ENCODE results near the gene MAZ. TPM values are rescaled to one million over a fixed set of nuclear protein-coding genes. Genes with fewer than 3 reads are reported as not detected.

The MAZ gene
- polyA plus RNA-seq, 1 of the 3 experiments (the other 2 are of a cell fraction), result 163 TPM

DNA sequence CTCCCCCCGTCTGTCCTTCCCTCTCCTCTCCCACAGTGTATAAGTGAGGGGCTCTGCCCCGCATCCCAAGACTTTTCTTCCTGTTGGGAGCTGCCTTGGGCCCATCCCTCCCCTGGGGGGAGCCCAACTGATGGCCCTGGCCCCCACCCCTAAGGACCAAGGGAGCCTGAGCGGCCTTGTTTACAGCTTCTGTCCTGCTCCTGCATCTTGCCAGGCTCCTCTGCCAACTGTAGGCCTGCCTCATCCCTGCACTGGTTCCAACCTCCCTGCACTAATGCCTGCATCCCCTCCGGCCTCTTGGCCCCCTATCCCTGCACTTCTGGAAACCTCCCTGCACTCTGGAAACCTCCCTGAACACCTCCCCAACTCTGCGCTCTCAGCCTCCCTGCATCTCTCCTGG lies 8.3 kb downstream of the MAZ start (continued):
- TF ChIP-seq, protein P1, sequence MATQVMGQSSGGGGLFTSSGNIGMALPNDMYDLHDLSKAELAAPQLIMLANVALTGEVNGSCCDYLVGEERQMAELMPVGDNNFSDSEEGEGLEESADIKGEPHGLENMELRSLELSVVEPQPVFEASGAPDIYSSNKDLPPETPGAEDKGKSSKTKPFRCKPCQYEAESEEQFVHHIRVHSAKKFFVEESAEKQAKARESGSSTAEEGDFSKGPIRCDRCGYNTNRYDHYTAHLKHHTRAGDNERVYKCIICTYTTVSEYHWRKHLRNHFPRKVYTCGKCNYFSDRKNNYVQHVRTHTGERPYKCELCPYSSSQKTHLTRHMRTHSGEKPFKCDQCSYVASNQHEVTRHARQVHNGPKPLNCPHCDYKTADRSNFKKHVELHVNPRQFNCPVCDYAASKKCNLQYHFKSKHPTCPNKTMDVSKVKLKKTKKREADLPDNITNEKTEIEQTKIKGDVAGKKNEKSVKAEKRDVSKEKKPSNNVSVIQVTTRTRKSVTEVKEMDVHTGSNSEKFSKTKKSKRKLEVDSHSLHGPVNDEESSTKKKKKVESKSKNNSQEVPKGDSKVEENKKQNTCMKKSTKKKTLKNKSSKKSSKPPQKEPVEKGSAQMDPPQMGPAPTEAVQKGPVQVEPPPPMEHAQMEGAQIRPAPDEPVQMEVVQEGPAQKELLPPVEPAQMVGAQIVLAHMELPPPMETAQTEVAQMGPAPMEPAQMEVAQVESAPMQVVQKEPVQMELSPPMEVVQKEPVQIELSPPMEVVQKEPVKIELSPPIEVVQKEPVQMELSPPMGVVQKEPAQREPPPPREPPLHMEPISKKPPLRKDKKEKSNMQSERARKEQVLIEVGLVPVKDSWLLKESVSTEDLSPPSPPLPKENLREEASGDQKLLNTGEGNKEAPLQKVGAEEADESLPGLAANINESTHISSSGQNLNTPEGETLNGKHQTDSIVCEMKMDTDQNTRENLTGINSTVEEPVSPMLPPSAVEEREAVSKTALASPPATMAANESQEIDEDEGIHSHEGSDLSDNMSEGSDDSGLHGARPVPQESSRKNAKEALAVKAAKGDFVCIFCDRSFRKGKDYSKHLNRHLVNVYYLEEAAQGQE (IDR thresholded peaks at IDR 0.05; ENCODE audit: low read depth, low read length), result no peak

DNA sequence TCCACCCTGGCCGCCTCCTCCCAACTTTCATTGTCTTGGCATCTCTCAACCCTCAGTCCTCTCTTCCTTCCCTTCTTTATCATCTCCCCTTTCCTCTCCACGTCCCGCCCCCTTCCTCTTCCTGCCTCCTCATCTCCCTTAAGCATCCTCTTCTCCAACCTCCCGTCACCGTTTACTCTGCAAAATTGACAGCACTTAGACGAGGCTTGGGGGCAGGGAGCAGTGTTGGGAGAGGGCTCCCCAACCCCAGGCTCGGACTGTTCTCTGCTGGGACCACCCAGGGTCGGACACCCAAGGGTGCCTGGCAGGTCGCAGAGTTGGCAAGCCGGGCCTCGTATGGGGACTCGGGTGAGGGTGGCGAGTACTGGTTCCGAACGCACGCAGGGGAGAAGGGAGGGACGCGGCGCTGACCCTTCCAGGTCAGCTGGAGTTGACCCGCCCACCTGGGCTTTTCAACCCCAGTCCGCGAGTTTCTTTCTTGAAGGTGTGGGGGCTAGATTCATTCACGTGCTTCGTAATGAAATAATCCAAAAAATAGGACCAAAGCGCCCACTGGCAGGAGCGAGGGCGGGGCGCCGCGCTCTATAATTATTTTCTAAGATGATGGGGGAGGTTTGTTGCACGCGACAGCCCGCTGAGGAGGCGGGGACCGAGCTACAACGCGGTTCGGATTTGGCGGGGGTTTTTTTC lies 8.8 kb downstream of the MAZ start:
- Histone ChIP-seq H3K27ac (ENCODE audit: low read depth in 2 of 2, low read length in 1 of 2) (peak overlapping the region; percentile 64 to 94), H4K20me1 (ENCODE audit: insufficient read depth) (no peaks in the 10 kb centered on the region; the same call in 1 of the 2 replicates), H3K4me1 (ENCODE audit: control insufficient read depth in 1 of 2, insufficient read depth in 2 of 2, low read depth in 1 of 2, low read length in 1 of 2) (peaks cover 34 to 59% of the 10 kb centered on the region in 2 experiments), H3F3A (replicated peaks; ENCODE audit: insufficient read depth) (peaks cover 41% of the 10 kb centered on the region), H3K9me3 (no peaks in the 10 kb centered on the region), H3K9me2 (no peaks in the 10 kb centered on the region), H3K27me3 (ENCODE audit: insufficient read depth) (no peaks in the 10 kb centered on the region), H2AFZ (ENCODE audit: low read depth) (peak overlapping the region; percentile 65), H3K79me2 (ENCODE audit: insufficient read depth) (peaks cover 73% of the 10 kb centered on the region), H3K36me3 (replicated peaks in 1 of 2; ENCODE audit: control insufficient read depth in 1 of 2, insufficient read depth in 2 of 2, low read length in 1 of 2) (peaks cover 10 to 11% of the 10 kb centered on the region in 2 experiments), H3K4me2 (peak overlapping the region; percentile 97), H3K9ac (peak overlapping the region; percentile 72), H3K4me3 (ENCODE audit: low read depth in 2 of 2, low read length in 1 of 2) (peak overlapping the region; percentile 72 to 77)
- no peak for DNase-seq
- 26% methylated on average over 39 of the region's 39 CpGs for WGBS (ENCODE audit: low lambda C conversion rate)
- ChIA-PET CTCF (interaction anchor here (0.5 to 14.0 kb wide), 22 partner anchors 7 to 603 kb away, joined by 3 to 129 read pairs (median 4); partner anchors contain the start of genes ASPHD1, KCTD13, SEZ6L2 and TAOK2), POLR2A (interaction anchor here (0.8 to 1.7 kb wide), 6 partner anchors 7 to 86 kb away, joined by 3 to 7 read pairs (median 4); partner anchors contain the start of genes CDIPT, KIF22 and MAZ)
- no peak for TF ChIP-seq GATA2 (CRISPR knock-in tag; IDR thresholded peaks at IDR 0.05)
- TF ChIP-seq GABPA (IDR thresholded peaks at IDR 0.05; ENCODE audit: low read depth), result no peak
- no peak for TF ChIP-seq TAF1 (IDR thresholded peaks at IDR 0.05; ENCODE audit: borderline replicate concordance, low read depth, low read length)
- TF ChIP-seq CHD2 (IDR thresholded peaks at IDR 0.05; ENCODE audit: low read length, partially characterized antibody), result no peak
- TF ChIP-seq NRF1 (IDR thresholded peaks at IDR 0.05; ENCODE audit: low read depth, low read length), result no peak
- TF ChIP-seq, protein P2, sequence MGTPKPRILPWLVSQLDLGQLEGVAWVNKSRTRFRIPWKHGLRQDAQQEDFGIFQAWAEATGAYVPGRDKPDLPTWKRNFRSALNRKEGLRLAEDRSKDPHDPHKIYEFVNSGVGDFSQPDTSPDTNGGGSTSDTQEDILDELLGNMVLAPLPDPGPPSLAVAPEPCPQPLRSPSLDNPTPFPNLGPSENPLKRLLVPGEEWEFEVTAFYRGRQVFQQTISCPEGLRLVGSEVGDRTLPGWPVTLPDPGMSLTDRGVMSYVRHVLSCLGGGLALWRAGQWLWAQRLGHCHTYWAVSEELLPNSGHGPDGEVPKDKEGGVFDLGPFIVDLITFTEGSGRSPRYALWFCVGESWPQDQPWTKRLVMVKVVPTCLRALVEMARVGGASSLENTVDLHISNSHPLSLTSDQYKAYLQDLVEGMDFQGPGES (IDR thresholded peaks at IDR 0.05; ENCODE audit: low read depth, low read length), result no peak
- TF ChIP-seq, protein P3, sequence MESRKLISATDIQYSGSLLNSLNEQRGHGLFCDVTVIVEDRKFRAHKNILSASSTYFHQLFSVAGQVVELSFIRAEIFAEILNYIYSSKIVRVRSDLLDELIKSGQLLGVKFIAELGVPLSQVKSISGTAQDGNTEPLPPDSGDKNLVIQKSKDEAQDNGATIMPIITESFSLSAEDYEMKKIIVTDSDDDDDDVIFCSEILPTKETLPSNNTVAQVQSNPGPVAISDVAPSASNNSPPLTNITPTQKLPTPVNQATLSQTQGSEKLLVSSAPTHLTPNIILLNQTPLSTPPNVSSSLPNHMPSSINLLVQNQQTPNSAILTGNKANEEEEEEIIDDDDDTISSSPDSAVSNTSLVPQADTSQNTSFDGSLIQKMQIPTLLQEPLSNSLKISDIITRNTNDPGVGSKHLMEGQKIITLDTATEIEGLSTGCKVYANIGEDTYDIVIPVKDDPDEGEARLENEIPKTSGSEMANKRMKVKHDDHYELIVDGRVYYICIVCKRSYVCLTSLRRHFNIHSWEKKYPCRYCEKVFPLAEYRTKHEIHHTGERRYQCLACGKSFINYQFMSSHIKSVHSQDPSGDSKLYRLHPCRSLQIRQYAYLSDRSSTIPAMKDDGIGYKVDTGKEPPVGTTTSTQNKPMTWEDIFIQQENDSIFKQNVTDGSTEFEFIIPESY (IDR thresholded peaks at IDR 0.05; ENCODE audit: borderline replicate concordance, low read depth), result no peak
- no peak for TF ChIP-seq TCF12 (IDR thresholded peaks at IDR 0.05)
- TF ChIP-seq MEF2A (IDR thresholded peaks at IDR 0.05; ENCODE audit: borderline replicate concordance, low read depth), result no peak
- TF ChIP-seq, protein P1 (IDR thresholded peaks at IDR 0.05; ENCODE audit: low read depth, low read length), result no peak
- TF ChIP-seq, protein P4, sequence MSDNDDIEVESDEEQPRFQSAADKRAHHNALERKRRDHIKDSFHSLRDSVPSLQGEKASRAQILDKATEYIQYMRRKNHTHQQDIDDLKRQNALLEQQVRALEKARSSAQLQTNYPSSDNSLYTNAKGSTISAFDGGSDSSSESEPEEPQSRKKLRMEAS (IDR thresholded peaks at IDR 0.05; ENCODE audit: low read depth), result no peak
- no peak for TF ChIP-seq TEAD4 (IDR thresholded peaks at IDR 0.05; ENCODE audit: borderline replicate concordance, insufficient read depth)
- TF ChIP-seq SIN3A (IDR thresholded peaks at IDR 0.05; ENCODE audit: borderline replicate concordance, low read depth, low read length), result no peak
- TF ChIP-seq, protein P5, sequence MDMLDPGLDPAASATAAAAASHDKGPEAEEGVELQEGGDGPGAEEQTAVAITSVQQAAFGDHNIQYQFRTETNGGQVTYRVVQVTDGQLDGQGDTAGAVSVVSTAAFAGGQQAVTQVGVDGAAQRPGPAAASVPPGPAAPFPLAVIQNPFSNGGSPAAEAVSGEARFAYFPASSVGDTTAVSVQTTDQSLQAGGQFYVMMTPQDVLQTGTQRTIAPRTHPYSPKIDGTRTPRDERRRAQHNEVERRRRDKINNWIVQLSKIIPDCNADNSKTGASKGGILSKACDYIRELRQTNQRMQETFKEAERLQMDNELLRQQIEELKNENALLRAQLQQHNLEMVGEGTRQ (IDR thresholded peaks at IDR 0.05; ENCODE audit: borderline replicate concordance, low read depth, low read length), result no peak
- no peak for TF ChIP-seq RXRA (IDR thresholded peaks at IDR 0.05; ENCODE audit: borderline replicate concordance, low read depth)
